ENCODE results near the gene ATP5PB.

DNA sequence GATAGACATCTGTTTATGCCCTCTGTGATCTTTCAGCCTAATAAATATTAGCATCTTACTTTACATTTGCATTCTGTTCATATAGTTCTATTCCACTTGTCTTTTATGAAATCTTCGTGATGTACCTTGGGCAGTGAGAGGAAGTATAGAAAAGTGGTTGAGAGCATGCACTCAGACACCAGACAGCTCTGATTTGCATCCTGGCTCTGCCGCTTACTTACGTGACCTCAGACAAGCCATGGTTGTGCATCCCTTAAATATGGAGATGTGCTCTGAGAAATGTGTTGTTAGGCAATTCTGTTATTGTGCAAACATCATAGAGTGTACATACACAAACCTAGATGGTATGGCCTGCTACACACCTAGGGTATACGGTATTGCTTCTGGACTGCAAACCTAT is 44.7 kb upstream of the ATP5PB start:
- TF ChIP-seq, protein P1, sequence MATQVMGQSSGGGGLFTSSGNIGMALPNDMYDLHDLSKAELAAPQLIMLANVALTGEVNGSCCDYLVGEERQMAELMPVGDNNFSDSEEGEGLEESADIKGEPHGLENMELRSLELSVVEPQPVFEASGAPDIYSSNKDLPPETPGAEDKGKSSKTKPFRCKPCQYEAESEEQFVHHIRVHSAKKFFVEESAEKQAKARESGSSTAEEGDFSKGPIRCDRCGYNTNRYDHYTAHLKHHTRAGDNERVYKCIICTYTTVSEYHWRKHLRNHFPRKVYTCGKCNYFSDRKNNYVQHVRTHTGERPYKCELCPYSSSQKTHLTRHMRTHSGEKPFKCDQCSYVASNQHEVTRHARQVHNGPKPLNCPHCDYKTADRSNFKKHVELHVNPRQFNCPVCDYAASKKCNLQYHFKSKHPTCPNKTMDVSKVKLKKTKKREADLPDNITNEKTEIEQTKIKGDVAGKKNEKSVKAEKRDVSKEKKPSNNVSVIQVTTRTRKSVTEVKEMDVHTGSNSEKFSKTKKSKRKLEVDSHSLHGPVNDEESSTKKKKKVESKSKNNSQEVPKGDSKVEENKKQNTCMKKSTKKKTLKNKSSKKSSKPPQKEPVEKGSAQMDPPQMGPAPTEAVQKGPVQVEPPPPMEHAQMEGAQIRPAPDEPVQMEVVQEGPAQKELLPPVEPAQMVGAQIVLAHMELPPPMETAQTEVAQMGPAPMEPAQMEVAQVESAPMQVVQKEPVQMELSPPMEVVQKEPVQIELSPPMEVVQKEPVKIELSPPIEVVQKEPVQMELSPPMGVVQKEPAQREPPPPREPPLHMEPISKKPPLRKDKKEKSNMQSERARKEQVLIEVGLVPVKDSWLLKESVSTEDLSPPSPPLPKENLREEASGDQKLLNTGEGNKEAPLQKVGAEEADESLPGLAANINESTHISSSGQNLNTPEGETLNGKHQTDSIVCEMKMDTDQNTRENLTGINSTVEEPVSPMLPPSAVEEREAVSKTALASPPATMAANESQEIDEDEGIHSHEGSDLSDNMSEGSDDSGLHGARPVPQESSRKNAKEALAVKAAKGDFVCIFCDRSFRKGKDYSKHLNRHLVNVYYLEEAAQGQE (IDR thresholded peaks at IDR 0.05; ENCODE audit: borderline replicate concordance) = no peak
- TF ChIP-seq EP300 (conservative IDR thresholded peaks at IDR 0.05; ENCODE audit: poor library complexity, severe bottlenecking) (no peak), CTCF (IDR thresholded peaks at IDR 0.05; ENCODE audit: poor library complexity, severe bottlenecking) (no peak), SMC3 (conservative IDR thresholded peaks at IDR 0.05; ENCODE audit: poor library complexity) (no peak), TAF1 (IDR thresholded peaks at IDR 0.05; ENCODE audit: low read depth) (no peak), POLR2AphosphoS5 (IDR thresholded peaks at IDR 0.05) (no peak)
